Aorta (tissue), 5 donors: Measurements from ENCODE around the gene COL6A1. TPM values are rescaled to one million over a fixed set of nuclear protein-coding genes. Genes with fewer than 3 reads are reported as not detected.

Experiments
- ATAC-seq: fragments of 200-7000 bp; cut with Tn5 transposase; one replicate; pipeline ENCODE4 v1.9.1; 2022; ENCODE audit warnings: moderate library complexity; ENCODE audit not compliant: low FRiP score
- DNase-seq, 2 donors: peaks; one replicate each; pipeline ENCODE4 v3.0.0-alpha.2; 2020
- H3K27ac ChIP-seq, 2 donors: one replicate each; pipeline ENCODE4 v1.5.1; 2013; ENCODE audit warnings: low read length in 2 of 2, mild to moderate bottlenecking in 2 of 2, moderate library complexity in 2 of 2, control low read depth in 1 of 2, inconsistent platforms in 1 of 2, low read depth in 1 of 2
- H3K27me3 ChIP-seq, 2 donors: one replicate each; pipeline ENCODE4 v1.6.1; 2013; ENCODE audit warnings: control low read depth in 1 of 2, low read length in 1 of 2, mild to moderate bottlenecking in 1 of 2, moderate library complexity in 1 of 2; ENCODE audit not compliant: insufficient read depth in 2 of 2, control insufficient read depth in 1 of 2
- H3K36me3 ChIP-seq, 2 donors: one replicate each; pipeline ENCODE4 v1.6.1; 2013; ENCODE audit warnings: control low read depth in 1 of 2, low read length in 1 of 2, mild to moderate bottlenecking in 1 of 2; ENCODE audit not compliant: insufficient read depth in 2 of 2, control insufficient read depth in 1 of 2
- H3K4me1 ChIP-seq, 2 donors: one replicate each; pipeline ENCODE4 v1.6.1; 2013; ENCODE audit warnings: low read length in 2 of 2, control low read depth in 1 of 2, mild to moderate bottlenecking in 1 of 2, moderate library complexity in 1 of 2; ENCODE audit not compliant: insufficient read depth in 2 of 2, control insufficient read depth in 1 of 2
- H3K4me3 ChIP-seq, 2 donors: one replicate each; pipeline ENCODE4 v1.5.1; 2013; ENCODE audit warnings: low read length in 2 of 2, control low read depth in 1 of 2, mild to moderate bottlenecking in 1 of 2
- H3K9me3 ChIP-seq: one replicate; pipeline ENCODE4 v1.6.1; 2013; ENCODE audit warnings: mild to moderate bottlenecking, low read length; ENCODE audit not compliant: control insufficient read depth
- WGBS, 2 donors: extraction: QIAGEN DNeasy Blood & Tissue Kit; methylation state at CpG; one replicate each; pipeline ENCODE4 v1.1.7; 2013; 5-methylcytosine and 5-hydroxymethylcytosine counted together
- intact Hi-C, 2 donors: fragments of 100-400 bp; cut with DNase I; formaldehyde crosslinking; loops; one replicate each; pipeline versions ENCODE4 v1.14.2 to v1.15.0; 2022
- polyA plus RNA-seq, 2 donors: library from polyadenylated mRNA; stranded (reverse); fragments of 200-250 nt; gene quantifications; one replicate each; pipeline ENCODE4 v1.2.3, GENCODE V29; 2013
- total RNA-seq, 2 donors: library from RNA; stranded (reverse); fragmentation: NEBNext Ultra II Directional; extraction: Animal tissue kit (Norgen Biotek cat#: 25700); gene quantifications; one replicate each; pipeline ENCODE4 v1.2.1, GENCODE V29; 2021
- donor health status: healthy with polysubstance abuse.
- donor health status: Bipolar disorder and iron deficiency.
- donor health status: DM: no; HTN: no; CAD: no.
- donor health status: DM: no; HTN: no; CAD: no.
- donor health status: DM: yes; HTN: yes; CAD: no.

COL6A1 gene
- total and polyA plus RNA-seq, 4 donors: 156 to 1,773 (median 525) TPM

- Histone ChIP-seq H3K27ac (no peak overlapping the region), H3K36me3 (peaks cover 2 to 19% of the 10 kb centered on the region in 2 donors), H3K27me3 (no peaks in the 10 kb centered on the region), H3K4me3 (no peak overlapping the region), H3K9me3 (no peaks in the 10 kb centered on the region), H3K4me1 (no peaks in the 10 kb centered on the region)
- ATAC-seq: no peak
- peak in 1 of 2 donors; percentile 46 for DNase-seq
- intact Hi-C loops: no loop called here
- WGBS, 2 donors: 94 to 97% methylated on average over 32 to 38 of the region's 38 CpGs
Measured at GRCh38 chr21:45997495-45998275, 16.1 kb downstream of the COL6A1 start.

DNA sequence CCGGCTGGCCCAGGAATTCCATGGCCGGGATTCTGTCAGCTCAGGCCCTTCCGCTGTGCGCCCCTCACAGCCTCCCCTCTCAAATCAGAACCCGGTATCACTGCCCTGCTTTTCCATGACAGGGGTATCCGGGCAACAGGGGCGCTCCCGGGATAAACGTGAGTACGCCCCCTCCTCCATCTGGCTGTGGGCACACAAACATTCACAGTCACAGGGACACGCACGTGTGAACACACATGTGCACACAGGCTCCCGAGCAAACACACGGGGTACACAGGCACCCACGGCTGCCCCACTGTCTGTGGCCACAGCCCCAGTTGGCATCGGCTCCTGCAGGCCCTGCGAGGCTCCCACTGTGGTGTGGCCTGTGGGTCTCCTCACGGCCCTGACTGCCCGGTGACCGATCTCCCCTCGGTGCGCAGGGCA is 16.7 kb downstream of the COL6A1 start:
- no peak overlapping the region for H3K4me3 ChIP-seq
- H3K36me3 ChIP-seq: peaks cover 2 to 23% of the 10 kb centered on the region in 2 donors
- no peaks in the 10 kb centered on the region for H3K27me3 ChIP-seq
- no peaks in the 10 kb centered on the region for H3K4me1 ChIP-seq
- ATAC-seq (no peak), DNase-seq (peak in 1 of 2 donors; percentile 40)
- 89 to 94% methylated on average over 20 to 22 of the region's 22 CpGs for WGBS, 2 donors
- intact Hi-C loops: no loop called here
- H3K9me3 ChIP-seq: no peaks in the 10 kb centered on the region
- H3K27ac ChIP-seq: no peak overlapping the region

- H3K4me1 ChIP-seq: no peaks in the 10 kb centered on the region
- H3K9me3 ChIP-seq: no peaks in the 10 kb centered on the region
- H3K27me3 ChIP-seq: no peaks in the 10 kb centered on the region
- DNase-seq (peak; percentile 35 to 71), ATAC-seq (no peak)
- H3K36me3 ChIP-seq: peaks cover 2 to 27% of the 10 kb centered on the region in 2 donors
- H3K27ac ChIP-seq: no peak overlapping the region
- intact Hi-C loops: no loop called here
- WGBS, 2 donors: 93 to 95% methylated on average over 31 to 33 of the region's 33 CpGs
- no peak overlapping the region for H3K4me3 ChIP-seq
Measured at GRCh38 chr21:45998871-45999580, 17.5 kb downstream of the COL6A1 start.

DNA sequence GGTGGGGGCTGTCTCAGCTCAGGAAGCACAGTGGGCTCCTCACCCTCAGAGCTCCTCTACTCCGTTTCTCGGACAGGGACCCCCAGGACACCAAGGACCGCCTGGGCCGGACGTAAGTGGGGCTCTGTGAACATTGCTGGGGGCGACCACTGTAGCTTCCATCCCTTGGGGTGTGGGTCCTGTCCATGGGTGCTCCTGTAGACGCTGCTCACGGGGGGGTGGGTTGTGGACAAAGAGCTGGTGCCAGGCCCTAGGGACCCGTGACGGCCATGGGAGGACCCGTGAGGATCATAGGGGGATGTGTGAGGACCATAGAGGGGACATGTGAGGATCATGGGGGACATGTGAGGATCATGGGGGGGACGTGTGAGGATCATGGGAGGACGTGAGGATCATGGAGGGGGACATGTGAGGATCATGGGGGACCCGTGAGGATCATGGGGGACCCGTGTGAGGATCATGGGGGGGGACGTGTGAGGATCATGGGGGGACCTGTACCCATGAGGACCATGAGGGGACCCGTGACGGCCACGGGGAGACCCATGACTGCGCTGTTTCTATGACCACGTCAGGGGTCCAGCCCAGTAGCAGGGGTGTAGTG is 18.1 kb downstream of the COL6A1 start:
- Histone ChIP-seq H3K9me3 (no peaks in the 10 kb centered on the region), H3K4me3 (no peak overlapping the region), H3K27me3 (no peaks in the 10 kb centered on the region), H3K36me3 (peaks cover 2 to 27% of the 10 kb centered on the region in 2 donors), H3K27ac (no peak overlapping the region), H3K4me1 (no peaks in the 10 kb centered on the region)
- 75 to 77% methylated on average over 20 to 21 of the region's 21 CpGs for WGBS, 2 donors
- peak in 1 of 2 donors; percentile 33 for DNase-seq
- no peak for ATAC-seq
- intact Hi-C loops: no loop called here

- Histone ChIP-seq H3K4me1 (no peaks in the 10 kb centered on the region), H3K9me3 (no peaks in the 10 kb centered on the region), H3K4me3 (no peak overlapping the region), H3K27ac (no peak overlapping the region), H3K27me3 (no peaks in the 10 kb centered on the region), H3K36me3 (peaks cover 2 to 26% of the 10 kb centered on the region in 2 donors)
- intact Hi-C loops: no loop called here
- WGBS, 2 donors: 85 to 86% methylated on average over 23 to 27 of the region's 27 CpGs
- ATAC-seq (no peak), DNase-seq (peak in 1 of 2 donors; percentile 39)
Measured at GRCh38 chr21:46000182-46000730, 18.7 kb downstream of the COL6A1 start.

DNA sequence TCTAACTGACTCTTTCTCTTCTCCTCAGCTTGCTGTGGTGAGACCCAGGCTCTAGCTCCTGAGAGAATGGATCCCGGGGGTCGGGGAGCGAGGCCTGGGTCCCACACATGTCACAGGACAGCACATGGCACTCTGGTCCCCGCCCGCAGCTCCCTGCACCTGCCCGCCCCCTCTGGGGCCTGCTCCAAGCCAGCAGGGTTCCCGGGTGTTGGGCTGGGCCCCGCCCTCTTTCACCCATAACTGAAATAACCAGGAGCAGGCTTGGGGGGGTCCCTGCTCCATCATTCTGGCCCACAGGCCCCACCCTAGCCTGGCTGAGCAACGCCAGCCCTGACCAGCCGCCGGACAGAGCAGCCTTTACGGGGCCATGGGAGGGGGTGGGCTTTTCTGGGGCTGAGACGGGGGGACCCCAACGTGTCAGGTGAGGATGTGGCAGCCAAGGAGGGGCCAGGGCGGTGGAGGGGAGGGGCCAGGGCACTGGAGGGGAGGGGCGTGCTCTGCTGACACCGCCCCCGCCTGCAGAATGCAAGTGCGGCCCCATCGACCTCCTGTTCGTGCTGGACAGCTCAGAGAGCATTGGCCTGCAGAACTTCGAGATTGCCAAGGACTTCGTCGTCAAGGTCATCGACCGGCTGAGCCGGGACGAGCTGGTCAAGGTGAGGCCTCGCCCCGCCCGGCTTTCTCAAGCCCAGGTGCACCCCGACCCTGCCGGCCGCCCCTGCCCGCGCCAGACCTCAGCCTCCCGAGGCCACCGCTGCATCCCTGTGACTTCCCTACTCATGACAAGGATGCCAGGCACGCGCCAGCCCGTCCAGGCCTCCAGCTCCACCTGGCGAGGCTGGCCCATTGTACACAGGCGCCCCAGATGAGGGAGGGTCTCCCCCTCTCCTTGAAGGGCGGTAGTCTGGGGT is 19.4 kb downstream of the COL6A1 start:
- ATAC-seq: no peak
- Histone ChIP-seq H3K27me3 (no peaks in the 10 kb centered on the region), H3K9me3 (no peaks in the 10 kb centered on the region), H3K27ac (no peak overlapping the region), H3K36me3 (peaks cover 2 to 26% of the 10 kb centered on the region in 2 donors), H3K4me1 (no peaks in the 10 kb centered on the region), H3K4me3 (no peak overlapping the region)
- intact Hi-C loops: no loop called here
- WGBS, 2 donors: 83 to 85% methylated on average over 35 to 44 of the region's 44 CpGs
- DNase-seq: peak in 1 of 2 donors; percentile 43

DNA sequence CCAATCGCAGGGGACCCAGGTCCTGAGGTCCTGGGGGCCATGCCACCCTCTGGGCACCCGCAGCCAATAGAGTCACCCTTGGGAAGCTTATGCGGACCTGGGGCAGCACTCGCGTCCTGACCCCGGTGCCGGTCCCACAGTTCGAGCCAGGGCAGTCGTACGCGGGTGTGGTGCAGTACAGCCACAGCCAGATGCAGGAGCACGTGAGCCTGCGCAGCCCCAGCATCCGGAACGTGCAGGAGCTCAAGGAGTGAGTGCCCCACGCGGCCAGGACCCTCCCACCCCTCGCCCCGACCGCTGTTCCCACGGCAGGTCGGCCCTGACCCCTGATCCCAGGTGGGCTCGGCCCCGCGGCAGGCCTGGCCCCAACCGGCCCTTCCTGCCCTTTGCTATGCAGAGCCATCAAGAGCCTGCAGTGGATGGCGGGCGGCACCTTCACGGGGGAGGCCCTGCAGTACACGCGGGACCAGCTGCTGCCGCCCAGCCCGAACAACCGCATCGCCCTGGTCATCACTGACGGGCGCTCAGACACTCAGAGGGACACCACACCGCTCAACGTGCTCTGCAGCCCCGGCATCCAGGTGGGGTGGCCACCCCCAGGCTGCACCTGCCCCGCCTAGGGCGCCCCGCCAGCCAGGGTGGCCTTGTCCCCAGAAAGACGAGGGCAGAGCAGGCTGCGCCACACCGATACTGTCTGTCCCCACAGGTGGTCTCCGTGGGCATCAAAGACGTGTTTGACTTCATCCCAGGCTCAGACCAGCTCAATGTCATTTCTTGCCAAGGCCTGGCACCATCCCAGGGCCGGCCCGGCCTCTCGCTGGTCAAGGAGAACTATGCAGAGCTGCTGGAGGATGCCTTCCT is 20.5 kb downstream of the COL6A1 start:
- Histone ChIP-seq H3K27ac (no peak overlapping the region), H3K36me3 (peaks cover 2 to 26% of the 10 kb centered on the region in 2 donors), H3K27me3 (no peaks in the 10 kb centered on the region), H3K4me1 (no peaks in the 10 kb centered on the region), H3K9me3 (no peaks in the 10 kb centered on the region), H3K4me3 (no peak overlapping the region)
- ATAC-seq (no peak), DNase-seq (peak; percentile 44 to 72)
- intact Hi-C loops: no loop called here
- WGBS, 2 donors: 88 to 89% methylated on average over 51 of the region's 51 CpGs
